Aorta (tissue), 5 donors: ENCODE results near the gene RBM38. TPM values are rescaled to one million over a fixed set of nuclear protein-coding genes. Genes with fewer than 3 reads are reported as not detected.
A peak's percentile ranks its signal among the peaks of the same experiment; 100 is the strongest.

Experiments used
- ATAC-seq: fragments of 200-7000 bp; cut with Tn5 transposase; one replicate; pipeline ENCODE4 v1.9.1; 2022; ENCODE audit warnings: moderate library complexity; ENCODE audit not compliant: low FRiP score
- DNase-seq, 2 donors: peaks; one replicate each; pipeline ENCODE4 v3.0.0-alpha.2; 2020
- H3K27ac ChIP-seq, 2 donors: one replicate each; pipeline ENCODE4 v1.5.1; 2013; ENCODE audit warnings: low read length in 2 of 2, mild to moderate bottlenecking in 2 of 2, moderate library complexity in 2 of 2, control low read depth in 1 of 2, inconsistent platforms in 1 of 2, low read depth in 1 of 2
- H3K27me3 ChIP-seq, 2 donors: one replicate each; pipeline ENCODE4 v1.6.1; 2013; ENCODE audit warnings: control low read depth in 1 of 2, low read length in 1 of 2, mild to moderate bottlenecking in 1 of 2, moderate library complexity in 1 of 2; ENCODE audit not compliant: insufficient read depth in 2 of 2, control insufficient read depth in 1 of 2
- H3K36me3 ChIP-seq, 2 donors: one replicate each; pipeline ENCODE4 v1.6.1; 2013; ENCODE audit warnings: control low read depth in 1 of 2, low read length in 1 of 2, mild to moderate bottlenecking in 1 of 2; ENCODE audit not compliant: insufficient read depth in 2 of 2, control insufficient read depth in 1 of 2
- H3K4me1 ChIP-seq, 2 donors: one replicate each; pipeline ENCODE4 v1.6.1; 2013; ENCODE audit warnings: low read length in 2 of 2, control low read depth in 1 of 2, mild to moderate bottlenecking in 1 of 2, moderate library complexity in 1 of 2; ENCODE audit not compliant: insufficient read depth in 2 of 2, control insufficient read depth in 1 of 2
- H3K4me3 ChIP-seq, 2 donors: one replicate each; pipeline ENCODE4 v1.5.1; 2013; ENCODE audit warnings: low read length in 2 of 2, control low read depth in 1 of 2, mild to moderate bottlenecking in 1 of 2
- H3K9me3 ChIP-seq: one replicate; pipeline ENCODE4 v1.6.1; 2013; ENCODE audit warnings: mild to moderate bottlenecking, low read length; ENCODE audit not compliant: control insufficient read depth
- WGBS, 2 donors: extraction: QIAGEN DNeasy Blood & Tissue Kit; methylation state at CpG; one replicate each; pipeline ENCODE4 v1.1.7; 2013; 5-methylcytosine and 5-hydroxymethylcytosine counted together
- intact Hi-C, 2 donors: fragments of 100-400 bp; cut with DNase I; formaldehyde crosslinking; loops; one replicate each; pipeline versions ENCODE4 v1.14.2 to v1.15.0; 2022
- polyA plus RNA-seq, 2 donors: library from polyadenylated mRNA; stranded (reverse); fragments of 200-250 nt; gene quantifications; one replicate each; pipeline ENCODE4 v1.2.3, GENCODE V29; 2013
- total RNA-seq, 2 donors: library from RNA; stranded (reverse); fragmentation: NEBNext Ultra II Directional; extraction: Animal tissue kit (Norgen Biotek cat#: 25700); gene quantifications; one replicate each; pipeline ENCODE4 v1.2.1, GENCODE V29; 2021
- donor health status: healthy with polysubstance abuse.
- donor health status: Bipolar disorder and iron deficiency.
- donor health status: DM: no; HTN: no; CAD: no.
- donor health status: DM: no; HTN: no; CAD: no.
- donor health status: DM: yes; HTN: yes; CAD: no.

RBM38 gene
- total and polyA plus RNA-seq, 4 donors = 7.3 to 20.7 (median 17.0) TPM

DNA sequence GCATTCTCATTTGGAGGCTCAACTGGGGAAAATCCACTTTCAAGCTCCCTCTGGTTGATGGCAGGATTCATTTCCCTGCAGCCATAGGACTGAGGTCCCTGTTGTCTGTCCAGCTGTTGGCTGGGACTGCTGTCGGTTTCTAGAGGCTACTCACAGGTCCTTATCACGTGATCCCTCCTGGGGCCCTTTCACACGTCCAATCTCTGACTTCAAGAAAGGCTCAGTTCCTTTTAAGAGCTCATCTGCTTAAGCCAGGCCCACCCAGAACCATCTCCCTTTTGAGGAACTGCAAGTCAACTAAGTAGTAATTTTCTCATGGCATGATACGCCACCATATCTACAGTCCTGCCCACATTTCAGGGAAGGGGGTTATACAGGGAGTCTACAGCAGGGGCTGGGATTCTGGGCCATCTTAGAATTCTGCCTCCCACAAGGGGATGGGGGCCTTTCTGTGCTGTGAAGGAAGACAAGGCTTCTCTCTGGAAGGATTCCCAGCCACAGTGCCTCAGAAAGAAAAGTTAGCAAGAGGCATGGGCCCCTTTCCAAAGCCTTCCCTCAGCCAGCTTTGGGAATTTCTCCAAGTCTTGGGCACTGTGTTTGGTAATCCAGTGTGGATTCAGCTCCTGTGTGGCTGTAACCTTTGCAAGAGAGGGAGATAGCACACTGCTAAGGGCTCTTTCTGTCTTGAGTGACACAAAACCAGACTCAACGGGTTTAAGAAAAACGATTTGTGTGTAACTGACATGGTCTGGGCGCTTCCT is 67.4 kb downstream of the RBM38 start:
- WGBS, 2 donors = 31 to 40% methylated on average over 7 of the region's 7 CpGs
- intact Hi-C loops = loop anchor here in 1 of 2 donors (2.0 kb wide), 1 partner anchor 66 kb away; no protein-coding TSS in a partner anchor

More for the DNA sequence above, 67.4 kb downstream of the RBM38 start:
- Histone ChIP-seq H3K36me3 (no peaks in the 10 kb centered on the region), H3K9me3 (no peaks in the 10 kb centered on the region), H3K4me1 (no peaks in the 10 kb centered on the region), H3K27ac (no peak overlapping the region), H3K27me3 (no peaks in the 10 kb centered on the region), H3K4me3 (no peak overlapping the region)
- DNase-seq = no peak
- peak; percentile 31 for ATAC-seq

Other genes starting within 250 kb of the RBM38 start
- gene BMP7, start 124.8 kb upstream of the RBM38 start, total RNA-seq = 1 to 10 TPM in 1 of 2 donors, under 1 TPM in 1; 0.52 to 1.0 TPM
- gene BMP7, start 124.8 kb upstream of the RBM38 start, polyA plus RNA-seq = not detected
- not detected for gene SPO11, start 61.6 kb upstream of the RBM38 start, total RNA-seq
- gene SPO11, start 61.6 kb upstream of the RBM38 start, polyA plus RNA-seq = not detected
- 10 to 100 TPM; 11.6 to 19.4 TPM for gene RAE1, start 40.1 kb upstream of the RBM38 start, total RNA-seq
- gene RAE1, start 40.1 kb upstream of the RBM38 start, polyA plus RNA-seq = 1 to 10 TPM; 3.6 to 9.9 TPM
- gene CTCFL, start 133.7 kb downstream of the RBM38 start, total RNA-seq = not detected
- gene CTCFL, start 133.7 kb downstream of the RBM38 start, polyA plus RNA-seq = not detected
- gene PCK1, start 169.7 kb downstream of the RBM38 start, total RNA-seq = under 1 TPM; 0.21 to 0.39 TPM
- 10 to 100 TPM in 1 of 2 donors, under 1 TPM in 1; 0.69 to 49.2 TPM for gene PCK1, start 169.7 kb downstream of the RBM38 start, polyA plus RNA-seq
- gene ZBP1, start 229.0 kb downstream of the RBM38 start, total RNA-seq = 1 to 10 TPM in 1 of 2 donors, under 1 TPM in 1; 0.88 to 1.6 TPM
- under 1 TPM; 0.20 to 0.50 TPM for gene ZBP1, start 229.0 kb downstream of the RBM38 start, polyA plus RNA-seq